T follicular helper cell (primary cell): Measurements from ENCODE around the gene POLG.

ENCODE experiments used
- DNase-seq: peaks from one replicate; pipeline ENCODE4 v3.0.0-alpha.2; 2020; ENCODE audit warnings: low read depth

The POLG gene

DNA sequence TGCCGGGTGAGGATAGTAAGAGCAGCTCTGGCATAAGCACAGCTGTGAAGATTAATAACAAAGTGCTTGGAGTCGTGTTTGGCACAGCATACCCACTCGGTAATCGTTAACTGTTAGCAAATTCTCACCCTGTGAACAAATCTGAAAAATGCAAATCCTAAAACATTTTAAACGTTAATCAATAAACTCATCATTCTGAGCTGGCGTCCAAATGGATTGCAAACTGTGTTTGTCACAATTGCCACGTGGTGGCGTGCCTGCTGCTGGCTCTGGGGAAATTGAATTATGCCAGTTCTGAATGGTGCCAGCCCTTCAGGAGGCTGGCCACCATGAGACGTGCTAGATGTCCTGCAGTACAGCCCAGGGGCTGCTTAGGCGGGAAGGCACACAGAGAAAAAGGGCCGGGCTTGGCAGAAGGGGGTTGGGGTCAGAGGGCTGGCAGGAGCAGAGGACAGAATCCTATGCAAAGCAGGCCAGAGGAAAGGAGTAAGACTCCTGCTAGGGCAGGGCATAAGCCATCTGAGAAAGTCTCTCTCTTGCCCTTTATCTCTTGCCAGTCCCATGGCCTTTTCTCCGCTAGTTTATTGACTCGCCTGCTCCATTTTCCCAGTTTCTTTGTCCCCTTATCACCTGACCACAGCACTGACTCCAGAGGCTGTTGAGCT lies 22.1 kb upstream of the POLG start:
- no peak for DNase-seq

DNA sequence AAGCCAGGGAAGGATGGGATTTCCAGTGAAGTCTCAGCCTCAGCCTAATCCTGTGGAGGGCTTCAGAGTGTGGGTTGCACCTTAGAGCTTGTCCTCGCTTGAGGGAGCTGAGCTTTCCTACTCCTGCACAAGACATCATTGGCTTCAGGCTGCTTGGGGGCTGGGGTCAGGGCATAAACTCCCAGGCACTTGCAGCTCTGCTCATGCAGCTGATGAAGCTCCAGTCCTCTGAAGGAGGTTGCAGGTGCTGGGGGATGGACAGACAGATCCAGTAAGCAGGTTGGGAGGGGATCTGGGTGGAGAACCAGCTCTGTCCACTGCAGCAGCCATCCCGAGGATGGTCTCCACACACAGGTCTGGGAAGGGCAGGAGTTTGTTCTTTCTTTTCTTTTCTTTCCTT lies 19.4 kb upstream of the POLG start:
- no peak for DNase-seq

DNA sequence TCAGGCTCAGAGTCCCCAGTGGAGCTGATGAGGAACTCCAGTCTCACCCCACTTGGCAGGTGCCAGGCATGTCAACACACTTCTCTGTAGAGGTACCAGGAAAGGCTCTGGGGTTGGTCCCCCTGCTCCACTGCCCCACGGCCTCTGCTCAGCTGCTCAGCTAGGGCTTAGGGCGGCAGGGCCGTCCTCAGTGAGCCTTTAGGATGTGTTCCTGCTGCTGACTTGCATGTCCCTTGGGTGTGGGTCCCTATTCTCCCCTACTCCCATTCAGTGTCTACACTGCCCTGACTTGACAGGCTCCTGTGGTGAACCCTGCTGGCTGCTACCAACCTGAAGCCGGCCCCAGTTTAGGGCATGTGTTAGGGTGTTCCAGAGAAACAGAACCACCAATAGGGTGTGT lies 17.9 kb upstream of the POLG start:
- no peak for DNase-seq

DNA sequence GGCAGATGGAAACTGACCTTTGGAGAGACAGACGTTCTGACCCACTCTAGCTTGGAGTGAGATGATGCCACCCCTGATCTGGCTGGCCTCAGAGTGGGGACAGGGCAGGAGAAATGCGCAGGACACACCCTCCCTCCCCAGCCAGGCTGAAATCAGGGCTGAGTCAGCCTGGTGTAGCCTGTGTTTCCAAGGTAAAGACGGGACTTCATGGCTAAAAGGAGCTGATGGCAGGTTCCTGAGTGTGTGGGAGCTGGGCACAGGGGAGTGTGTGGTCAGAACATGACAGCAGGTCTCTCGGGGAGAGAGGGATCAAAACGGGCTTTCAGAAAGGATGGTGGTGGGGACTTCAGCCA lies 14.6 kb upstream of the POLG start:
- no peak for DNase-seq

DNA sequence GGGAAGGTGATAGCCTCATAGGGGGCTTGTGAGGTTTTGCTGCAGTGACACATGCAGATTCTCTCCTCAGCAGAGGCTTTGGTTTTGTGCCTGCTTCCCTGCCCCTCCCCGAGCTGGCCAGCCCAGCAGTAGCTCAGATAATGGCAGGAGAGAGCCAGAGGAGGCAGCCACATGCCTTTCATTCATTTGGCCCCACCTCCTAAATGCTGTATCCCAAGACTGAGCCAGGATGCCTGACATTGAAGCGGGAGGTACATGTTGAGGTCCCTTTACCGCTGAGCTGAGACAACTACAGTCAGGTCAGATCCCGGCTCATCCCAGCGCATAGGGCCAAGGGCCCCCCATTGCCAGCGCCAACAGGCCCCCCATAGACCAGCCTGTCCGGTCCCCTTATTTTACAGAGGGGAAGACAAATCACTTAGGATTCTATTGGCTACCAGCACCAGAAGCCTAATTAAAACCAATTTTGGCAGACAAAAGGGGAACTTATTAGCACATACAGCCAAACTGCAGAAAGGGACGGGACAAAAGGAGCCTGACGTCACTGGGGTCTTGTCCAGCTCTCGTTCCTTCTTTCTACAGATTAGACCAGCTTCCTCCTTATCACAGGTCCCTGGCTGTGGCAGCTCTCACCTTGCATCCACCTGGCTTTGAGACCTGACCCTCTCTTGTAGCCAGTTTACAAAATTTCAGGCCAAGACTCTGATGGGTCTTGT lies 12.1 kb upstream of the POLG start:
- no peak for DNase-seq

DNA sequence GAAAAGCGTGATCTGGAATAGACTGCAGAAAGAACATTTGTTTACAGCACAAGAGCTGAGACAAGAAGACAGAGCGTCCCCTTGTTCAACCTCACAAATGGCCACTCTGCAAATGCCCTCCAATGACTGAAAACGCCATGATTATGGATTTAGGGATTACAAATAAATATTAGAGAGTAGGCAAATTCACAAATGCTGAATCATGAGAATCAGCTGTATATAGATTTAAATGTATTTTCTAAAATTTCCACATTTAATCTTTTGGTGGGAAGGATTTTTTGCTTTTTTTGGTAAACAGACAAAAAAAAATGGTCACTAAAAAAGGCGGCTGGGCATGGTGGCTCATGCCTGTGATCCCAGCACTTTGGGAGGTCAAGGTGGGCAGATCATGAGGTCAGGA lies 10.6 kb upstream of the POLG start:
- DNase-seq = no peak

DNA sequence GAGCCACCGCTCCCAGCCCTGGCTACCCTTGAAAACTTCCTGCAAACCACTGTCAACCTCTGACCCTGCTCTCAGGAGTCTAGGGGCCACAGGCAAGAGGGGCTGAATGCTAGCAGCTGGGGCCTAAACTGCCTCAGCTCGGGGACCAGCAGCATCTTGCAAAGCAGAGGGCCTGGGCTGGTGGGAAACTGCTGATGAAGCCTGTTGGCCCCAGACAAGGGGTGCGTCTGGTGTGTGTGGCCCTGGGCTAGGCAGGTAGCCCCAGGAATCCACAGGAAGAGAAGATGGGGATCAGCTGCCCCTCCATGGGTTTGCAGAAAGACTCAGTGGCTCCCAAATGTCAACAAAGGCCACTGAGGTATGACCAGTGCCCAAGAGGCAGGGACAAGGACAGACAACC lies 8.2 kb upstream of the POLG start:
- no peak for DNase-seq

- no peak for DNase-seq
Measured at GRCh38 chr15:89341316-89342005, 6.8 kb upstream of the POLG start.

DNA sequence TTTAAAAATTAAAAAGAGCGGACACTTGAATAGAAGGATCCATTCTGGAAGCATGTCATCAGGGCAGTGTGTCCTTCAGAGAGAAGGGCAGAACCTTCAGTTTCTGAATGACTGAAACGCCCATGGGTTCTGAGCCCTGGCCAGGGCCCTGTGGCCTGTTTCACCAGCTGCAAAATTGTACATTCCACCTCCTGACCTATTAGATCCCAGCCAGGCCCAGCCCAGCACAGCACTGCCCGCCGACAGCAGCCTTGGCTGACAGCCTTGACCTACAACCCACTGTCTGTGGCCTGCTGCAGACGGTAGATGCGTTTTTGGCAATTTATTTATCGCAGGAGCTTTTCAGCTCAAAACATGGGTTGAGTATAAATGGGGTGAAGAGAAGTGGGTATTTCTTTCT lies 5.9 kb upstream of the POLG start:
- no peak for DNase-seq

DNA sequence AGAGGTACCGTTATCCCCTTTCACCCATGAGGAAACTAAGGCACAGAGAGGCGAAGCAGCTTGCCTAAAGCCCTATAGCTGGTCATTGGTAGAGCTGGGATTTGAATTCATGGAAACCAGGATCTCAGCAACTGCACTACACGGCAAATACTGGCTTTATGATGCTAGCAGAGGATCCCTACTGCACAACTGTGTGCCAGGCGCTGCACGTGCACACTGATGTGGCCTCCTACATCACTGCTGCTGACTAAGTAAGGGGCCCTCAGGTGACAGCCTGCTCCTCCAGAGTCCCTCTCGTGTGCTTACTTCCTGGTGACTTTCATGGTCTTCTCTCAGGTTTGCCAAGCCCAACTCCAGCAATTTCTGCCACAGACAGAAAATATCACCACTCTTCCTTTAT lies 3.4 kb upstream of the POLG start:
- DNase-seq = no peak

DNA sequence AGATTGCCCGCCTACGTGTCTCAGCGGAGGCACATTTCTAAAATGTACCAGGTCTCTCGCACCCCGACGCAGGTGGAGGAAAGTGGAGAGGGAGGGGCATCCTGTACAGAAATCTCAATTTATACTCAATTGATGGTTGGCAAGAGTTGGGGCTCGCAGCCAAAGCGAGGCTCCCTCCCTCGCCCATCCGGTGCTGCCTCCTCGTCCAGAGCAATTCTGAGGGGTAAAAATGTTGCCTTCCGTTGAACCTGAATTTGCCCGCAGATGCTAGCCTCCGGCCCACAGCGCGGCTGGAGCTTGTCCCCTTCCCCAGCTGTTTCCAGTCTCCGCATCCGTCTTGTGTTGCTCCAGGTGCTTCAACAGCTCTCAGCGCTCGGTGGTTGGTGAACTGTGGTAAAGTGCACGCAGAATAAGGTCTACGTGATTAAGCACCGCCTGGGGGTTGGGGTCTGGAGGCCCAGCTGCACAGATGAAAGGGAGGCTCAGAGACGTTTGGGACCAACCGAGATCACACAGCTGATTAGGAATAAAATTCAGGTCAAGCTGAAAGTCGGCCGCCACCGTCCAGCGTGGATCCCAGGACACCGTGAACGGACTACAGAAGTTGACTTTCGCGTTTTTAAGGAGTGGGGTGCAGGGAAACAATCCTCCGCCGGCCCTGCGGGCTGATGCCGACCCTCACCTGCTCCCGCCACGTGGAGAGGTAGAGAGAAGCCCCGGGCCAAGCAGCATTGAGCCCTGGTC lies 846 bp upstream of the POLG start:
- peak; percentile 31 for DNase-seq

- DNase-seq = no peak
Measured at GRCh38 chr15:89333959-89334509, 590 bp downstream of the POLG start.

GRCh38 chr15:89333011-89333860 lies 1.4 kb downstream of the POLG start:
- no peak for DNase-seq

DNA sequence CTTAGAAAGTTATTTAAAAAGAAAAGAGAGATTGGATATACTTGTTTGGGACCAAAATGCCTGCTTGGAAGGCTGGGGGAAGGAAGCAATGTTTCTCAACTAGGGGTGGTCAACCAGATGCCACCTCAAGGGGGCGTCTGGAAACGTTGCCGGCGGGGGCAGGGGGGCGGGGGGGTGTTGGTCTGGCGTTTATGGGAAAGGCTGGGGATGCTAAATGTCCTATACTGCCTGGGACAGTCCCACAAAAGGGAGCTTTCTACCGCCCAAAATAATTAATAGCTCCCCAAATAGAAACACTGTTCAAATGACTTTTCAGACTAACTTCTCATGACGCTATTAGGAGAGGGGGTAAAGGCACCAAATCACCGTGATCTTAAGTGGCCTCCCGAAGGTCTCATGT lies 2.2 kb downstream of the POLG start:
- no peak for DNase-seq

DNA sequence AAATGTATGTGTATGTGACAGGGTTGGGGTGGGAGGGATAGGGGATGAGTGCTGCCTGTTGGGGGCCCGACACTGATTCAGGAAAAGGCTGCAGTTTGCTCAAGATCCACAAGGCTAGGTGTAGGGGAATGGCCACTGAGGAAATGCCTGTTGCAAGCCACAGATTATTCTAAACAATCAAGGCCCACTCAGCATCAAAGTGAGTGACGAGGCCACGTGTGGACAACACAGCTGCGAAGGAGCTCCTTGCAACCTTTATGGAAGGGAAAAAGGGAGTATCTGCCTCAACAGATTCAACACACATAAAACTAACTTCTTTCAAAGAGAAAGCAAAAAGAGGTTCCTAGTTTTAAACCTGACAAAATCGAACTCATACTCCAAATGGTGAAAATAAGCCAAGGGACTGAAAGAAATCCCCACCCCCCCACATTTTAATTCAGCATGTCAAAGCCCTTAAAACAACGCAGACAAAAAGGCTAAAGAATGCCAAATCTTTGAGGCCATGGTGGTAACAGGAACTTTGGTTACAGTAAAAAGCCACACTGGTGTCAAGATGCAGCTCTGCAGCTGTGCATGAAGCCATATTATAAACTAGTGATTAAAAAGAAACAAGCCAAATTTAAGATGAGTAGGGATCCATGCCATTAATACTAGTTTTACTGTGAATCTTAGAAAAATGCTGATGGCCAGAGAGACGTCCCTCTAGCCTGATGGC lies 3.6 kb downstream of the POLG start:
- DNase-seq = no peak

DNA sequence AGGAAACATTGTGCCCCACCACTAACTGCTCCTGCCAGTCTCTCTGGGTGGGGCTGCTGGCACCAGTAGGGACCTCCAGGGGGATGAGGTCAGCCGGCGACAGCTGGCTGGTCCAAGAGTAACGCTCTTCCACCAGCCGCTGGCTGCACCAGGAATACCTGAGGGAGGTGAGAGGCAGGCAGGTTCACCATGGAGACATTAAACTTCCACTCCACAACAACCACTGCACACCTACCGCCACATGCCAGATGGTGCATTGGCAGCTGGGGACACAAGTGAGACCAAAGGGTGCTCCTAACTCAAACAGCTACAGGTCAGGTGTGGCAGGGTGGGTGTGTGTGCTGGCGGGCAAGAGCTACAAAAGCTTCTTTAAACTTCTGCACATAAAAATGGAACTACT lies 4.5 kb downstream of the POLG start:
- no peak for DNase-seq

GRCh38 chr15:89329329-89330084 lies 5.1 kb downstream of the POLG start:
- DNase-seq = no peak

- DNase-seq = no peak
Measured at GRCh38 chr15:89328398-89329254, 6.0 kb downstream of the POLG start.

DNA sequence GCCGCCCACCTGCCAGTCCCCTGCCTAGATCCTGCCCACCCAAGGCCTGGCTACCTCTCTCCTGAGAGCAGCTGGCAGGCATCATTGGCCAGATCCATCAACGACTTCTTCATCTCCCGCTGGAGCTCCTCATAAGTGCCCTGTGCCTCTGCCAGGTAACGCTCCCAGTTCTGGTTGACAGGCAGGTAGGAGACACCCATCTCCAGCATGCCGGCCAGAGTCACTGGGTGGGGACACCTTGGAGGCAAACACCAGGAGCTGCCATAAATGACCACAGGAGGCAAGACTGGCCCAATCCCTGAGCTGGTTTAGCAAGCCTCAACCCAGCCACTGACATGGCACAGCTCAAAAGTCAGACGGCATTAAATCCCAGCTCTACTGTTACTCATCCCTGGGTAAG lies 7.5 kb downstream of the POLG start:
- DNase-seq = no peak
